ENCODE data around the gene HMCES. TPM values are rescaled to one million over a fixed set of nuclear protein-coding genes. Genes with fewer than 3 reads are reported as not detected.
A peak's percentile ranks its signal among the peaks of the same experiment; 100 is the strongest.

HMCES gene
- total RNA-seq, 4 donors from 2014 or later, result 25.3 to 35.7 (median 30.2) TPM

- Histone ChIP-seq H3K27ac (no peak overlapping the region), H3K4me3 (no peak overlapping the region), H3K27me3 (no peaks in the 10 kb centered on the region), H3K9me3 (no peaks in the 10 kb centered on the region), H3K4me1 (peaks cover 3 to 28% (median 15%) of the 10 kb centered on the region in 3 donors), H3K36me3 (peaks cover 0 to 65% of the 10 kb centered on the region in 2 donors)
- WGBS, 2 donors (ENCODE audit: low coverage in 1 of 2), result 49 to 80% methylated on average over 2 of the region's 2 CpGs
- no peak for ATAC-seq
- TF ChIP-seq, protein P1, sequence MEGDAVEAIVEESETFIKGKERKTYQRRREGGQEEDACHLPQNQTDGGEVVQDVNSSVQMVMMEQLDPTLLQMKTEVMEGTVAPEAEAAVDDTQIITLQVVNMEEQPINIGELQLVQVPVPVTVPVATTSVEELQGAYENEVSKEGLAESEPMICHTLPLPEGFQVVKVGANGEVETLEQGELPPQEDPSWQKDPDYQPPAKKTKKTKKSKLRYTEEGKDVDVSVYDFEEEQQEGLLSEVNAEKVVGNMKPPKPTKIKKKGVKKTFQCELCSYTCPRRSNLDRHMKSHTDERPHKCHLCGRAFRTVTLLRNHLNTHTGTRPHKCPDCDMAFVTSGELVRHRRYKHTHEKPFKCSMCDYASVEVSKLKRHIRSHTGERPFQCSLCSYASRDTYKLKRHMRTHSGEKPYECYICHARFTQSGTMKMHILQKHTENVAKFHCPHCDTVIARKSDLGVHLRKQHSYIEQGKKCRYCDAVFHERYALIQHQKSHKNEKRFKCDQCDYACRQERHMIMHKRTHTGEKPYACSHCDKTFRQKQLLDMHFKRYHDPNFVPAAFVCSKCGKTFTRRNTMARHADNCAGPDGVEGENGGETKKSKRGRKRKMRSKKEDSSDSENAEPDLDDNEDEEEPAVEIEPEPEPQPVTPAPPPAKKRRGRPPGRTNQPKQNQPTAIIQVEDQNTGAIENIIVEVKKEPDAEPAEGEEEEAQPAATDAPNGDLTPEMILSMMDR (IDR thresholded peaks at IDR 0.05), result no peak
- TF ChIP-seq POLR2A (IDR thresholded peaks at IDR 0.05) (no peak), EP300 (IDR thresholded peaks at IDR 0.05) (no peak), POLR2AphosphoS5 (IDR thresholded peaks at IDR 0.05) (no peak)
Observed at GRCh38 chr3:129276385-129276784, 2.3 kb upstream of the HMCES start.

DNA sequence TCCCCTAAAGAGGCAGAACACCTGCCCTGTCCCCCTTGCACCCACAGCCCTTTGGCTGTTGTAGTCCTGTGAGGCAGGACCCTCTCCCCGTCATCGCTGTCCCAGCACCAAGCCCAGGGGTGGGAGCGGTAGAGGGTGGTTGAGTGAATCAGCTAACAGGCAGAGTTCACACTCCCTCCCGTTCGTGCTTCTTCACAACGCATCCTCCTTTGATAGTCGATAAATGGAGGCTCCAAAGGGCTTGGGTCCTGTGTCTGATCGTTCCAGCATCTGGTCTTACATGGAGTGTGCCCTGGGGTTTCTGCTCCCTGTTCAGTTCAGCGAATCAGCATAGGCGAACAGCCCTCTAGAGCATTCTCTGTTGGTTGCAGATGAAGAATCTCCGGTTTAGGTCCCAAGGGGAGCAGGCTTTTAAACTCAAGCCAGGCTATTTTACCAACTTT, 820 bp upstream of the HMCES start:
- peaks cover 0 to 50% of the 10 kb centered on the region in 2 donors for H3K36me3 ChIP-seq

DNA sequence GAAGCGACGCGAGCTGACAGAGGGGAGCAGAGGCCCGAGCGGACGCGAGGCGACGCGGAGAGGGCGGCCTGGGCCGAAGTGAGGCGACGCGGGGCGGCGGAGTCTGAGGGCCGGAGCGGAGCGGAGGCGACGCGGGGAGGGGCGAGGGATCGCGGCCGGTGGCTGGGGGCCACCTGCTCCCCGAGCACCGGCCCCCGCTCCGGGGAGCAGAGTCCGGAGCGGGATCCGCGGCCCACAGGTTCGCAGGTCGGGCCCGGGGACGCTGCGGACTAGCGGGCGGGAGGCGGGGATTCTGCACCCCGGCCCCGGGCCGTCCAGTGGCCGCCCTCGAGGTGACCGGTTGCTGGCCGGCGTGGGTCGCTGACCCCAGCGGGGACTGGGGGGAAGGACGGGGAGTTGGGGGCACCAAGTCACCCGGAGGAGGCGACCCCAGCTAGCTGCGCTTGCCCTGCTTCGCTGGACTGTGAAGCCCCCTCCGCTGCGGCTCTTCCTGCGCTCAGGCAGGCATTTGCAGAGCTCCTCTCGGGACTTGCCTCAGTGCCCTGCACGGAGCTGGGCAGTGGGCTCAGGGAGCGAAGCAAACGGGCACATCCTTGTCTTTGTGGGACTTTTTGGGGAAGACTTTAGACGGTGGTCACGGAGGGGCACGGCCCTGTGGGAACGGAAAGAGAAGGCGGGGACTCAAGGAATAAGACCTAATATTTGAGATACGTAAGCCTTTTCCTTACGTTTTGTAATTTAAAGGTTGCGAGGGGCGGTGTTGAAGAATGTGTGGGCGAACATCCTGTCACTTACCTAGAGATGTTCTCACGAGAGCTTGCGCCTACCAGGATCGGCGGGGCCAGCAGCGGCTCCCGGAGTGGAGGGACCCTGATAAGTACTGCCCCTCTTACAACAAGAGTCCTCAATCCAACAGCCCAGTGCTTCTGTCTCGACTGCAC, 566 bp downstream of the HMCES start:
- peak; percentile 48 for ATAC-seq
- Histone ChIP-seq H3K4me1 (peaks cover 3 to 43% (median 15%) of the 10 kb centered on the region in 3 donors), H3K27ac (peak overlapping the region; percentile 76 to 97 (median 96)), H3K4me3 (peak overlapping the region; percentile 75 to 87), H3K9me3 (no peaks in the 10 kb centered on the region), H3K36me3 (peaks cover 0 to 36% of the 10 kb centered on the region in 2 donors), H3K27me3 (no peaks in the 10 kb centered on the region)
- TF ChIP-seq POLR2AphosphoS5 (IDR thresholded peaks at IDR 0.05), result no peak
- TF ChIP-seq EP300 (IDR thresholded peaks at IDR 0.05), result no peak
- TF ChIP-seq, protein P1 (IDR thresholded peaks at IDR 0.05), result peak in 1 of 4 experiments; percentile 11
- TF ChIP-seq POLR2A (IDR thresholded peaks at IDR 0.05), result peak in 1 of 2 donors; percentile 69
- 1 to 2% methylated on average over 10 to 14 of the region's 82 CpGs for WGBS, 2 donors (ENCODE audit: low coverage in 1 of 2)

More for the DNA sequence above, 820 bp upstream of the HMCES start:
- TF ChIP-seq POLR2AphosphoS5 (IDR thresholded peaks at IDR 0.05) (no peak), EP300 (IDR thresholded peaks at IDR 0.05) (no peak), POLR2A (IDR thresholded peaks at IDR 0.05) (no peak)
- TF ChIP-seq, protein P1 (IDR thresholded peaks at IDR 0.05), result no peak
- H3K9me3 ChIP-seq, result no peaks in the 10 kb centered on the region
- peak overlapping the region; percentile 76 to 97 (median 96) for H3K27ac ChIP-seq
- WGBS, 2 donors (ENCODE audit: low coverage in 1 of 2), result 40 to 59% methylated on average over 1 to 8 of the region's 11 CpGs
- peak overlapping the region in 1 of 2 donors; percentile 87 for H3K4me3 ChIP-seq
- no peak for ATAC-seq
- peaks cover 3 to 38% (median 15%) of the 10 kb centered on the region in 3 donors for H3K4me1 ChIP-seq
- no peaks in the 10 kb centered on the region for H3K27me3 ChIP-seq

DNA sequence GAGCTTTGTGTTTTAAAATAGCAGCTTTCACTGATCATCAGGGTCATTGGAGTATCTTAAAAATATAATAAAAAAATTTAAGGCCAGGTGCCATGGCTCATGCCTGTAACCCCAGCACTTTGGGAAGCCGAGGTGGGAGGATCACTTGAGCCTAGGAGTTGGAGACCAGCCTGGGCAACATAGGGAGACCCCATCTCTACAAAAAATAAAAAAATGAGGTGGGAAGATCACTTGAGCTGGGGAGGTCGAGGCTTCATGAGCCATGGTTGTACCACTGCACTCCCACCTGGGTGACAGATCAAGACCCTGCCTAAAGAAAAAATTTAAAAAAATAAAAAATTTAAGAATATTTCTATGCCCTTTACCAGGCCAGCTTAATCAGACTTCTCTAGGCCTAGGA, 1.5 kb downstream of the HMCES start:
- Histone ChIP-seq H3K27ac (peak overlapping the region in 2 of 4 donors; percentile 97), H3K4me3 (peak overlapping the region in 1 of 2 donors; percentile 87), H3K4me1 (peaks cover 3 to 43% (median 15%) of the 10 kb centered on the region in 3 donors), H3K27me3 (no peaks in the 10 kb centered on the region), H3K36me3 (peaks cover 0 to 27% of the 10 kb centered on the region in 2 donors), H3K9me3 (no peaks in the 10 kb centered on the region)
- WGBS, 2 donors (ENCODE audit: low coverage in 1 of 2), result 60 to 83% methylated on average over 1 of the region's 2 CpGs
- ATAC-seq, result no peak
- no peak for TF ChIP-seq EP300 (IDR thresholded peaks at IDR 0.05)
- TF ChIP-seq, protein P1 (IDR thresholded peaks at IDR 0.05), result no peak
- TF ChIP-seq POLR2A (IDR thresholded peaks at IDR 0.05), result no peak
- no peak for TF ChIP-seq POLR2AphosphoS5 (IDR thresholded peaks at IDR 0.05)

Data from gastroesophageal sphincter (tissue), 4 donors.